GM18951 (cell line): ENCODE measurements around the gene FBXW12.

Experiments used
- POLR2A ChIP-seq: IDR thresholded peaks from 4 replicates; pipeline ENCODE4 v1.6.1; 2011; ENCODE audit warnings: mild to moderate bottlenecking; ENCODE audit not compliant: insufficient read length, insufficient read depth; ENCODE audit errors: extremely low read depth
- in situ Hi-C: fragments of 300-500 bp; cut with MboI; formaldehyde crosslinking; loops from one replicate; pipeline ENCODE4 v1.12.0; 2022; ENCODE audit warnings: low sequenced_read_pairs, mixed read lengths, inconsistent platforms; ENCODE audit not compliant: unreplicated experiment

FBXW12 gene

DNA sequence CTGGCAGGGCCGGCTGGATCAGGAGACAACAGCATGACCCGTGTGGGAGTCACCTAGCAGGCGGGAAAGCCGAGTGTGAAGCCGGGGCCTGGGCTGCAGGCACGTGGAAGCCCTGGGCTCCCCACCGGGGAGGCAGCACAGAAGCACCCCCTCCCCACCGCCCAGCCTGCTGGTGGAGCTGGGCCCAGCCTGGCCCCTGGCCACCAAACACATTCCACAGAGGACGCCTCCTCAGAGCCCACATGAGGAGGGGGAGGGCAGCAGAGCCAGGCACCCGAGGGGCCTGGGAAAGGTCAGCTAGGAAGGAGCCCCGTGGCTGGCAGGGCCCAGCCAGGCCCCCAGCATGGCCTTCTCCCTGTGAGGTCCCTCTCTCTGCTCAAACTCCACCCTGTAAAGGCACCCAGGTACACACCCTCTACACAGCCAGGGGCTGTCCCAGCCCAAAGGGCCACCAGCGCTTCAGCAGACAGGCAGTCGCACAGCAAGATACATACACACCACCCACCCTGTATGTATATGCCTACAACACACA lies 53.3 kb downstream of the FBXW12 start:
- in situ Hi-C loops = no loop called here
- no peak for TF ChIP-seq POLR2A

DNA sequence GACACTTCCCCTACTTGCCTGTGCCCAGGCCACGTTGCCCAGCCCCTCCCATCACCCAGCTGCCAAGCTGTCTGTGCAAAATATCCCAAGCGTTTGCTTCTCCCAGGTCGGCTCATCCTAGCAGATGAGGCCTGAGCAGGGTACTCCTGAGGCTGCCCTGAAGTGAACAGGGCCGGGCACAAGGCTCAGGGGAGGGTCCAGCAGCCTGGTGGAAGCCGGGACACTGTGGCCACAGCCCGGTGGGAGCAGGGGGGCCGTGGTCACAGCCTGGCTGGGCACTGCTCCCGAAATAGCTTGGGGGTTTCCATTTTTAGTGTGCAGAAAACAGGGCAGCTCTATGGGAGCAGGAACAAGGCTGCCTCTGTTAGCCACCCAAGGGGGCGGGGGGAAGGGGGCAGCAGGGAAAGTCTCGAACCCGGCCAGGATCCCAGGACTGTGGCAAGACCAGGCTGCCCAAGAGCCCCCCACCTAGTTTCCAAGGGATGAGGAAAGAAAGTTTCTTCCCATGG lies 54.4 kb downstream of the FBXW12 start:
- TF ChIP-seq POLR2A = no peak
- in situ Hi-C loops = no loop called here

- no peak for TF ChIP-seq POLR2A
- in situ Hi-C loops = no loop called here
These were observed 55.1 kb downstream of the FBXW12 start for GRCh38 chr3:48426944-48427629.

- TF ChIP-seq POLR2A = no peak
- in situ Hi-C loops = no loop called here
These were observed 55.6 kb downstream of the FBXW12 start for GRCh38 chr3:48427630-48427962.

- in situ Hi-C loops = no loop called here
- TF ChIP-seq POLR2A = no peak
These were observed 56.1 kb downstream of the FBXW12 start for GRCh38 chr3:48428088-48428571.

GRCh38 chr3:48428572-48429316 lies 56.7 kb downstream of the FBXW12 start:
- in situ Hi-C loops = no loop called here
- TF ChIP-seq POLR2A = no peak

DNA sequence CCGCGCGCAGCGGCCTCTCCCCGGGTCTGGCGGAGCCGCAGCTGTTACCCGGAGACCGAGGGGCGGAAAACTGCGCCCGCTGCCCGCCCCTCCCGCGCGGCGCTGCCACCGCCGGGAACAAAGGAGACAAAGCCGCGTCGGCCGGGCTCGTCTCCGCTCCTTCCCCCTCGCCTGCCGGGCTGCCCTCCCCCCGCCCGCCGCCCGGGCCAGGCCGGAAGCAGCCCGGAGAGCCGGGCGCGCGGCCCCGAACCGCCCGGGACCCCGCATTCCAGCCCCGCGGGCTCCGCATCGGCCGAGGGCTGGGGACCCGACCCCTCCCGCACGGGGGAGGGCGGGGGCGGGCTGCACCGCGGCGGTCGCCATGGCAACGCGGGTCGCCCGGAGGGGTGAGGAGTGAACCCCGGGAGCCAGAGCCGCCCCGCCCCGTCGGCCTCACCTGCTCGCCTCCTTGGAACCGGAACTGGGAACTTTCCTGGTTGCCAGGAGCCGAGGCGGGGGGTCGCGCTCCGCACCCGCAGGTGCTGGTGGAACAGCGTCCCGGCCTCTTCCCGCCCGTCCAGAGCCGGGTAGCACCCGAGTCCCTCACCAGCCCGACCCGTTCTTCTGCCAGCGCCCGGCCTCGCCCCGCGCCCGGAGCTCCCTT lies 57.4 kb downstream of the FBXW12 start:
- TF ChIP-seq POLR2A = peak; percentile 46

DNA sequence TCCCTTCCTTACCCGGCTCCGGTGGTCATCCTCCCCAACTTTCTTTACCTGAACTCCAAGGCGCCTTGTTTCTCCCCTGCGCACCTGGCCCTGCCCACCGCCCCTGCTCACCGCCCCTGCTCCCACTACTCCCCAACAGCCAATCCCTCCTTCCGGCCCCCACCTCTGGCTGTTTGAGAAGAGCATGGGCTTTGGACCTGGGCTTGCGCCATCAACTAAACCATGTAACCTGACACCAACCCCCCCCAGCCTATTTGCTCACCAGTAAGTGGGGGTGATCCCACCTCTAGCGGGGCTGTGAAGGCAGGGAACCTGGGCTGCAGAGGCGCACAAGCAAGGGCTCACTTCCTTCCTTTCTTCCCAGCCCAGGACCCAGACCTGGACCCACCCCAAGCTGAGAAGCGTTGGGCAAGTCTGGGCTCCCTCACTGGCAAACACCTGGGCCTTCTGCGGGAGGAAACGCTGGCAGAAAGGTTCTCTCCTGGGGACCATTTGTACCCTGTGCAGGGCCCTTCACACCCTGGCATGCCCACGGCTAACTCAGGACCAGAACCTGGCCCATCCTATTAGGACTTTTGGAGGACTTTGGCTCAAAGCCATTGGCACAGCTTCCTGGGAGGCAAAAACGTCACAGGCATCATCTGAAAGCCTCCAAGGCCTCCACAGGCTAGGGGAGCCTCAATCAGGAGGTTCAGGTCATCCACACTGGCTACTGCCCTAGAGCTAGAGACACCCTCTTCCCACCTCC lies 58.1 kb downstream of the FBXW12 start, which contains the start of gene PLXNB1:
TSS of gene PLXNB1 (minus strand) at position 127 of the 748 bp plus-strand sequence. CDS start 5,475 bp downstream, outside the sequence.
- in situ Hi-C loops = loop anchor here (10.0 kb wide), 1 partner anchor 155 kb away; no protein-coding TSS in a partner anchor
- no peak for TF ChIP-seq POLR2A

More for the DNA sequence above, 57.4 kb downstream of the FBXW12 start:
- in situ Hi-C loops = no loop called here

- in situ Hi-C loops = loop anchor here (10.0 kb wide), 1 partner anchor 156 kb away; no protein-coding TSS in a partner anchor
These were observed 58.7 kb downstream of the FBXW12 start for GRCh38 chr3:48430708-48431101.

DNA sequence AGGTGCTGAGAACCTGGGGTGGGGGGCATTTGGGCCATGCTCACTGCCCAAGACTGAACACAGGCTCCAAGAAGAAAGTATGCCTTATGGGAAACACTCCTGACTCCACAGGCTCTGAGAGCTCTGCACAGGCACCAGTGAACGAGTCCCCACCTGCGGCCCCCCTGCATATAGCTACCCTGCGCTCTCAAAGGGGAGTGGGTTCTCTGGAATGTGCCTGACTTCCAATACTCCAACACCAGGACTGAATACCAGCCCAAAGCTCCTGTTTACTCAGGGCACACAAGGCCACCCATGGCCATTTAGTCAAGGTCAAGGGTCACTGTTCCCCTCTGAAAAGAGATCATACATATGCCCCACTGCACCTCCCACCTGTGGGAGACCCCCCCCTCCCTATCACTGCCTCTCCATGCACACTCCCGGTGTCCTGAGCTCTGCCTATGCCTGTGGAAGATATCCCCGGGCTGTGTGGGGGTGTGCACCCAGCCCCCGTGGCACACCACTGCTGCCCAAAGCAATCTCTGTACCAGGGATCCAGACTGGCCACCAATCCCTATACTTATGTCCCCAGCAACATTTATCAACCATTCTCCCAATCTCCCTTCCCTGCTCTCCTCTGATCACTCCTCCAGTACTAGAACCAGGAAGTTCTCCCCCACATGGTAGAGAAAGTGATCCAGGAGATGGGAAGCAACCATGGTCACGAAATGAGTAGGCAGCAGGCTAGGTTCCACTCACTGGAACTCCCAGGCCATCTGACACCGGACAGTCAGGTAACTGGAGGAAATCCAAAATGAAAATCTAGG lies 59.4 kb downstream of the FBXW12 start:
- TF ChIP-seq POLR2A = no peak
- in situ Hi-C loops = loop anchor here (10.0 kb wide), 1 partner anchor 157 kb away; no protein-coding TSS in a partner anchor

More at GRCh38 chr3:48430708-48431101, 58.7 kb downstream of the FBXW12 start:
- no peak for TF ChIP-seq POLR2A

DNA sequence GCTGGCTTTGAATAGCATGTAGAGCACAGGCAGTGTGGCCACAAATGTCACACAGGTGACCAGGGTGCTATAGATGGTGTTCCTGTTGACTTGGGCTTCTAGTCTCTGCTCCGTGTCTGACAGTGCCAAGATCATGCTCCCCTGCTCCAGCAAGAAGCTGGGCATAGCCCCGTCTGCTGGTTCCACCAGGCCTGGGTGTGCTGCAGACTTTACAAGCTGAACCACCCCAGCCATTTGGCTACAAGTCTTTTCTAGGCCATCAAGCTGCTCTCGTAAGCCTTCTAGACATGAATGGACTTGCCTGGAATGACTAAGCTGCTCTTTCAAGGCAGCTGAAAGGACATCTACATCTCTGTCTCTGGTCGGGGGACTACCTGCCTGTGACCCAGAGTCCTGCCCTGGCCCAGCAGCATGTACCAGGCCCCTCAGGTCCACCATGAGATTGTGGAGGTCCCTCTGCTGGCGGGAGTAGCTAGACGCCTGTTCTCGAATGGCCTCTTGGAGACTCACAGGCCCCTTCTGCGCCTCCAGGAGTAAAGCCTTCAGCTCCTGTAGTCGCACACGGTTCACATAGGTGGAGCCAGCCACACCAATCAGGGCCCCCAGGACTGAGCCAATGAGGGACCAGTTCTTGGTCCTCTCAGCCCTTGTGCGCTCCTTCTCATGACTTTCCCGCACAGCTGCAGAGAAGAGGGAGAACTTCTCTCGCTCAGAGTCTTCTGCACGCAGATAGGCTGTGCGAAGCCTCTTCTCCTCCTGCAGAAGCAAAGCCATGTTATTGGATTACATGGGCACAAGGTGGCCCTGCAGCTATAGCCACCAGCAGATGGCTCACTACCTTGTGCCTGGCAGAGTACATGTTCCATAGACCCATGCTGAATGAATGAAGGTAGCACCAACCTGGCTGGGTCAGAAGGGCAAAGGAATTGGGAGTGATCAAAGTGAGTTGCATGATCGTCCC lies 60.7 kb downstream of the FBXW12 start:
- in situ Hi-C loops = loop anchor here (10.0 kb wide), 1 partner anchor 158 kb away; no protein-coding TSS in a partner anchor
- no peak for TF ChIP-seq POLR2A
